ENCODE results near the gene GSTM3.
"Not testable (repeated sequence)": the region's sequence is repeated elsewhere in the genome, so short reads cannot be mapped to it uniquely, and the experiment has no call there.

GSTM3 gene

GRCh38 chr1:109761227-109762038 is 20.6 kb upstream of the GSTM3 start:
- no peak for FAIRE-seq

- no peak for FAIRE-seq
Observed at GRCh38 chr1:109760581-109761226, 19.9 kb upstream of the GSTM3 start.

- FAIRE-seq: no peak
Observed at GRCh38 chr1:109759513-109760334, 18.9 kb upstream of the GSTM3 start.

- no peak for FAIRE-seq
Observed at GRCh38 chr1:109757936-109758786, 17.3 kb upstream of the GSTM3 start.

GRCh38 chr1:109756848-109757521 is 16.1 kb upstream of the GSTM3 start:
- no peak for FAIRE-seq

- not testable (repeated sequence) for FAIRE-seq
Observed at GRCh38 chr1:109756325-109756724, 15.5 kb upstream of the GSTM3 start.

GRCh38 chr1:109754738-109755137 is 13.9 kb upstream of the GSTM3 start:
- no peak for FAIRE-seq

- FAIRE-seq: no peak
Observed at GRCh38 chr1:109751531-109752260, 10.9 kb upstream of the GSTM3 start.

GRCh38 chr1:109750920-109751319 is 10.1 kb upstream of the GSTM3 start:
- no peak for FAIRE-seq

GRCh38 chr1:109750241-109750882 is 9.5 kb upstream of the GSTM3 start:
- FAIRE-seq: no peak

- no peak for FAIRE-seq
Observed at GRCh38 chr1:109749221-109749620, 8.4 kb upstream of the GSTM3 start.

- FAIRE-seq: not testable (repeated sequence)
Observed at GRCh38 chr1:109748311-109748710, 7.5 kb upstream of the GSTM3 start.

GRCh38 chr1:109739738-109740614 is 862 bp downstream of the GSTM3 start:
- no peak for FAIRE-seq

GRCh38 chr1:109733236-109733870 is 7.5 kb downstream of the GSTM3 start:
- no peak for FAIRE-seq

- no peak for FAIRE-seq
Observed at GRCh38 chr1:109732390-109732881, 8.4 kb downstream of the GSTM3 start.

GRCh38 chr1:109730666-109731065 is 10.2 kb downstream of the GSTM3 start:
- FAIRE-seq: no peak

- no peak for FAIRE-seq
Observed at GRCh38 chr1:109728870-109729269, 12.0 kb downstream of the GSTM3 start.

- no peak for FAIRE-seq
Observed at GRCh38 chr1:109726728-109727373, 14.0 kb downstream of the GSTM3 start.

Measured in islet of Langerhans (tissue), 1 donor.